CD4-positive, alpha-beta T cell treated with Interleukin-17A for 4 hours (primary cell): Measurements from ENCODE around the gene POLN.

ENCODE experiments used
- DNase-seq: peaks from one replicate; pipeline ENCODE4 v3.0.0-alpha.2; 2020; ENCODE audit warnings: mixed read lengths

POLN gene

DNA sequence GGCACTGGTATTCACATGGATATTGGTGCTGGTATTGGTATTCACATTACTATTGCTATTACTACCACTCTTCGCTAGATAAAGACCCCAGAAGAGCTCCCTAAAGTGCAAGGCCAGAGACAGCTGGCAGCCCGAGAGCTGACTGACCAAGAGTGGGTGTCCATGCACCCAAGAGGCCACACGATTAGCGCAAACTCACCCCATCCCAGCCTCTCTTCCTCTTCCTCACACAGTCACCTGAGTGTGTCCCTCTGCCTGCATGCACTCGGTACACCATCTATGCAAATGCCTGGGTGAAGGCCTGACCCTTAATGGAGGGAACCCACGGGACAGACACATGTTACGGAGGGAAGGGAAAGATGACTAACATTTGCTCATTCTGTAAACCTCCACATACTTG is 86.7 kb downstream of the POLN start:
- no peak for DNase-seq

DNA sequence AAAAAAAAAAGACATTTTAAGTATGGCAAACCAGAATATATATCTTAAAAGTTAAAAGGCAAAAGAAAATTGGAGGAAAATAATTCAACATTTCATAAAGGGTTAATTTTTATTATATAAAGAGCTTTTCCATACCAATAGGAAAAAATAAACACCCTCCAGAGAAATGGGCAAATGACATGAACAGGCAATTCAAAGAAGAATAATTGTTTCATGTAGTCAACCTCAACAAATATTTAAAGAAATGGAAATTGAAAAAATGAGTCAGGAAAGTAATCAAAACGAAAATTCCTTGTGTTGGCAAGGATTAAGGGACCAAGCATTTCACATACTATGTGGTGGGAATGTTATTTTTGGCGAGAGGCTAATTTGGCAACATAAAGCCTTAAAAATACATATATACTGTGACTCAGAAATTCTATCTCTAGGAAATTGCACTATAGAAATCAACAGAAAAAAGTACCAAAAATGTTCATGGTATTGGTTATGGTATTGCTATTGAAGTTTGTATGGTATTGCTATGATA is 87.6 kb downstream of the POLN start:
- no peak for DNase-seq

DNA sequence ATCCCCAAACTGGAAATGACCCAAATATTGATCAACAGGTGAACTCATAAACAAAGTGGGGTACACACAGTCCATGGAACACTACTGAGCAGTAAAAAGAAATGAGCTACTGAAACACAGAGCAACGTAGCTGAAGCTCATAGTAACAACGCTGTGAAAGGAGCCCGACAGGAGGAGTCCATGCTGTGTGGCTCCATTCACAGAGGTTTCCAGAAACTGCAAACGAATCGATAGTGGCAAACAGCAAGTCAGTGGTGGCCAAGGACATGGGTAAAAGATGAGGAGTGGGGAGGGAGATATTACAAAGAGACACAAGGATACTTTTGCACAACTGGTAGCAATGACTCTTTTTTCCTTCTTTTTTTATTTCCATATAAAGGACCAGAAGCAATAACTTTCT is 90.4 kb downstream of the POLN start:
- DNase-seq = no peak

DNA sequence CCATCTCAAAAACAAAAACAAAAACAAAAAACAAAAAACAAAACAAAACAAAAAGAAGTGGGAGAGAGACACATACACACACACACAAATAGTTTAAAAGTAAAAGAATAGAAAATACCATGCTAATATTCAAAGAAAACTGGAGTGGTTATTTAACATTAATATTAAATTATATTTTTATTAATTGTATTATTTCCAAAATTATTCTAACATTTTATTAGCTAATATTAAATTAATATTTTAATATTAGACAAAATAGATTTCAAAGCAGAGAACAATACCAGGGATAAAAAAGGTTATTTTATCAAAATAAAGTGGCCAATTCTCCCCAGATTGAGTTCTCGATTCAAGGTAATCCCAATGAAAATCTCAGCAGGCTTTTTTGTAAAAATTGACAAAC is 91.8 kb downstream of the POLN start:
- no peak for DNase-seq

DNA sequence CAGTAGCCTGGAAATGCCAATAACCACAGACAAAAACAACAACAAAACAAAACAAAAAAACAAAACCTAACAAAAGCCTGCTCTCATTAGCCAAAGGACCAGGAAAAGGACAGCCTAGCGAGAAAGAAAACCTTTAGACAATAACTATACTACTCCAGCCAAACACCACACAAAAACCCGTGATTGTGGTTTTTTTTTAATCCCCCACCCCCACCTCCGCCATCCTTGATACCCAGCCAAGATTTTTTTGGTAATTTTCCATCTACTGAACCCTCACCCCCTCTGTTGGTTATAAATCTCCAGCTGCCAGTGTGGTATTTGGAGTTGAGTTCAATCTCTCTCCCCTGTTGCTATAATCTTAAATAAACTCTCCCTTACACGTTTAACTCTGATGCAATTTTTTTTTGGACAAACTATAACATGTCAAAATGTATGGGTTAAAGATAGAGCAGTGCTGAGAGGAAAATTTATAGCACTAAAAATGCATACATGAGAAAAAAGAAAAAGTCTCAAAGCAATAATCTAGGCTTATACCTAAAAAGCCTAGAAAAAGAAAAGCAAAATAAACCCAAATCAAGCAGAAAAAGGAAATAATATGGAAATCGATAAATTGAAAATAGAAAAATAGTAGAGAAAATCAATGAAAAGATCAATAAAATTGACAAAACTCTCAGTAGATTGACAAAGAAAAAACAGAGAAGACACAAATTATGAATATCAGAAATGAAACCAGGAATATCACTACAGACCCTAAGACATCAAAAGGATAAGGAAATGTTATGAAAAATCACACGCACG is 99.1 kb downstream of the POLN start:
- no peak for DNase-seq

DNA sequence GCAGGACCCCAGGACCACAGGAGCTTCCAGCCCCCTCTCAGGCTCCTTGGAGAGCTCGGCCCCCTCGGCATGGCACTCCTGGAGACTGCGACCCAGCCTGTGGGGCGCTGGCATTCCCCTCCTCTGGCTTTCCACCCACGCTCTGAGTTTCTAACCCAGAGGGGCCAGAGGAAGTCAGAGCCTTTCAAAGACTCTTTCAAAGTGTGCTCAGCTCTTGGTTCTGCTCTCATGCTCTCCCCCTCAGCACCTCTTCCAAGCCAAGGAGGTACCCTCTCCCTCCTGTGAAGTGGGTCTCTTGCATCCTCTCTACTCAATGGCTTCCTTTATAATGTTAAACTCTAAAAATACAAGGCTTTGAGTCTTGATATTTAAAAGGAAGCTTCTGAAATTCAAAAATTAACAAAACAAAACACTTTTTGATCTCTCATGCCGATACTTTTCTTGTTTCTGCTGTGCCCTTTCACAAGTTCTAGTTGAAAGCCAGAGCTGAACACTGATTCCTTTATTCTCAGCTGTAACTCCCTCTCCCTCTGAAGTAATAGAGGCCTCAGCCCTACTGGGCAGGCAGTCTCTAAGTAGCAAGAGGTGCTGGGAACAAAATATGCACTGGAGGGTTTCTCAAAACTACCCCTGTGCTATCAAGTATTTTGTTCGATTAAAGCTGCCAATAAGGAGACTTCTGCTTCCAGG is 100.0 kb downstream of the POLN start:
- peak; percentile 5 for DNase-seq

DNA sequence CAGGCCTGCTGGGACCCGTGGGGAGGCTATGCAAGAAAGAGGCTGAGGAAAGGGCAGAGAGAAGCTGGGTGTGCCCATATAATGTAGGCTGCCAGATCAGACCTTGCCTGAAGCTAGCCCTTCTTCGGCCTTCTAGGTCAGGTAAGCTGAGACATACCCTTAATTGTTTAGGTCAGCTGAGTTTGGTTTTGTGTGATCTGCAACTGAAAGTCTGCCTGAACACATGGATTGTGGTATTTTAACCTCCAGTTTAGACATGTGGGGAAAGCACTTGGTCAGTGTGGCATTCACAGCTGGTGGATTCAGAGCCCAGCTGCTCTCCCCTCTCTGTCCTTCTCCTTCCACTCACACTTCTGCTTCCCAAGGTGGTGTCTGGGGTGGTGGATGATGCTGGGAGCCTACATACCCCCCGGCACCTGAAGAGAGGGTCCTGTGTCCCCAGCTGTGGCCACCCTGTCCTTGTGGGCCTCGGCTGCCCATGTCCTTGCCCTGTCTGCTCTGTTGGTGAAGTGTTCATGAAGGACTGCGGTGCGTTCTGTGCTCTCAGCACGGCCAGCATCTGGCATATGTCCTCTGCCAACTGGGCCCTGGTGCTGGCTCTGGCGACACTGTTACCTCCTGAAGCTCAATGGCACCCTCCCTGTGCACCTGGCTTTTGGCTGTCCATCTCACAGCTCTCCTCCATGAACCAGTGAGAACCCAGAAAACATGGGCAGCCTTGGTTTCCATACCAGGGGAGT is 100.7 kb downstream of the POLN start:
- no peak for DNase-seq

DNA sequence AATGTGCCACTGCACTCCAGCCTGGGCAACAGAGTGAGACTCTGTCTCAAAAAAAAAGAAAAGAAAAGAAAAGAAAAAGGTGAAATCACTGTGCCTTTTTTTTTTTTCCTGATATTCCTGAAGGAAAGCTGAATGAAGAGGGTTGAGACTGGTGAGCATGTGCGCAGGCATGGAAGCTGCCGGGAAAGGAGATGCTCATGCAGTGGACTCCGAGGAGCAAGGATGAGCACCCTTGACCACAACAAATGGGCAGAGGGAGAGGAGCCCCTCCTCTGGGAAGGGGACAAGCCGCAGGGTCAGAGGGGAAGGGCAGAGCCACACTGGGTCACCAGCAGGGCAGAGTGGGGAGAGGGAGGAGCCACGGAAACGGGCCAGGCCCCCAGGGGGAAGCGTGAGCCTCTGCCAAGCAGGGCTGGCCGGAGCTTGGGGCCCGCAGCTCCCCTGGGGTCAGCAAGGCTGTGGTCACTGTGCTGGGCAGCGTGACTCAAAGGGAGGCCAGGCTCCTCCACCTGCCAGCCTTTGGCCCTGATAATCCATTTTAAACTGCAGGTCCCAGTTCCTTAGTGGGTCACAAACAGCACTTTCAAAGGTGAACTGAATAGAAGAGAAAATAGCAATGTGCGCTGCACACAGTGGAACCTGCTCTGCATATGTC is 102.9 kb downstream of the POLN start:
- DNase-seq = no peak

DNA sequence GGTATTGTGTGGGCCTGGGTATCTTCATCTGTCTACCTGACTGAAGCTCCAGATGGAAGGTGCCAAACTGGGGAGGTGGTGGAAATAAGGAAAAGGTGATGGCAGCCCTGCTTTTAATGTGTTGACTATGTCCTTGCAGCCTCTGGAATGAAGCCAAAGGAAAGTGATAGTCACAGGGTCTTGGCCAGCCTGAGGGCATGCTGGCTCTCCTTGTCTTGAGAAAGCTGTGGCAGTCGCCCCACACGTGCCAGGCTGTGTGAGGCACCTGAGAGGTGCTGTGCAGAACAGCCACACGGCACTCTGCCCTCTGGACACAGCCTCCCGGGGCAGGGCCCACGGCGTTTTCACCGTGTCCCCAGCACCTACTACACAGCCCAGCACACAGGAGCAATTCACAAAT is 105.2 kb downstream of the POLN start:
- DNase-seq = no peak

DNA sequence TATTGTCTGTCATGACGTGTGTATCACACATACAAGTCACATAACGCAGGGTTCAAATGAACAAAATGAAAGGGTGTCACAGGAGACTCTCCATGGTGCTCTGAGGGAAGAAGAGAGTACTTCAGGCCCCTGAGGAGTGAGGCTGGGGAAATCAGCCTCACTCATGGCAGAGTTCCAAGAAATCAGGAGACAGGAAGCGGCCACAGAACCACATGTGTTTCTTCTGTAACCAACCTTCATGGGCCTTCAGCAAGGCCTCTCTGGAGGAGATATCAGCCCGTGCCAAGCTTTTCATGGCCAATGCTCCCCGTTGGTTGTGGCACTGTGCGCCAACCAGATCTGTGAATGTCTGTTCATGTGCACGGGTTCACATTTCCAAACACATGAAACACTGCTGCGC is 106.8 kb downstream of the POLN start:
- peak; percentile 37 for DNase-seq

DNA sequence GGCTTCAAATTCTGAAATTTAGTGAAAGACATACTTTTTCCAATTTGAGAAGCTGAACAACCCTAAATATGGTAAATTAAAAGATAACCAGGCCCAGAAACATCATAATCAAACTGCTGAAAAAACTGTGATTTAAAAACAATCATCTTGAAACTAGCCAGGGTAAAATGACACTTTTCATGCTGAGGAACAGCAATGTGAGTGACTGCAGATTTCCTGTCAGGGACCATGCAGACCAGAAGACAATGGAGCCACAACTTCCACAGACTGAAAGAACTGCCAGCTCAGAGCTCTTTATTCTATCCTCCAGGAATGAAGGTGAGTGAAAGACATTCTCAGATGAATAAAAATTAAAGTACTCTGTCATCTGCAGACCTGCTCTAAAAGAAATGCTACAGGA is 109.5 kb downstream of the POLN start:
- no peak for DNase-seq

DNA sequence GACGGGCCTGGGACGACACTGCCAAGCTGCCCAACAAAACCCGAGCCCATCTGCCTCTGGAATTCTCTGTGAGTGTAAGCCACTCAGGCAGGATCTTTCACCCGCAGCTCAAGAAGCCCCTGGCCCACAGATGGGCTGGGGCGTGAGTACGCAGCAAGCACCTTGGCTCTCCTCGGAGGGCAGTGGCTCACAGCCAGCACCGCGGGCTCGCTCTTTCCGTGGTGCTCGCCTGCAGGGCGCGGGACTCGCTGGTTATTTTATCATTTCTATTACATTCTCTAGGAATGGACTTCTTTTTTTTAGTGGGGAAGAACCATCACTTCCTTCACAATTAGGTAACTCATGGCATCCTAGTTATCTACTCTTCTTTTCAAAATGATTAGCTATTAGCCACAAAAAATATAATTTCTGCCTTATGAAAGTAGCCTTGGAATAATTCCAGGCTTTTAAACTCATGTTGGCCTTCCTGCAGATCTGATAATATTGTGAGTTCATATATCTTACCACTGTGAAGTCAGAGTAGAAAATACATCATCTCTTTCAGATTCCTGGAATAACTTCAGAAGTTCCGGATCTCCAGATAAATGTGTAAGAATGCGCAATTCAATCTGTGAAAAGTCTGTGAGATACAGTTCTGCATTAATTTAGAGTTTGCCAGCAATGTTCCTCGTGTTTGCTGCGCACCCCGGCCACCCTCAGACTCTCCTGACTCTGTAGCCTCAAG is 114.2 kb downstream of the POLN start:
- DNase-seq = no peak

DNA sequence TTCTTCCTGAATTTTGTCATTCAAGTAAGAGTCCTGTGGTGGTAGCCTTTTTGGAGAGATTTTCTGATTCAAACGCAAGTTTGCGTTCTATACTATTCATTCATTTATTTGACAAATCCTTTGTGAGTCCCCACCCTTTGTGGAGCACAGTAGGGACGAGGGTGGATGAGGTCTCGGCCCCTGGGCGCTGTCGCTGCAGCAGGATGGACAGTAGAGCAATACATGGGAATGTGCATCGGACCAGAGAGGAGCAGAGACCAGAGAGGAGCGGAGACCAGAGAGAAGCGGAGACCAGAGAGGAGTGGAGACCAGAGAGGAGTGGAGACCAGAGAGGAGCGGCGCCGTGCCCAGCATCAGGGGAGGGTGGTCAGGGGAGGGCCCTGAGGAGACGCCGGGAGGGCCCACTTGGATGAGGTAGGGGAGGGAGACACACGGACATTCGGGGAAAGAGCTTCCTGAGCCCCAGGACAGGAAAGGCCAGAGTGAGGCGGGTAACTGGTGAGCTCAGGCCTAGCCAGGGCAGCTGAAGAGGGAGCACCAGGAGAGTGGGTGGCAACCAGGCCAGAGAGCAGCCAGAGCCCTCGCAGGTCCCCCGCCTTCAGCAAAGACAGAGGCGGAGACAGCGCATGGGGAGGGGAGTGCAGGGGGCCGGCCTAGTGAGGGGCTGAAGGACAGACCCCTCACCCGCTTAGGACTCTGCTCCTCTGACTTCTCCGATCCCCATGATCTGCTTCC is 115.4 kb downstream of the POLN start:
- no peak for DNase-seq

DNA sequence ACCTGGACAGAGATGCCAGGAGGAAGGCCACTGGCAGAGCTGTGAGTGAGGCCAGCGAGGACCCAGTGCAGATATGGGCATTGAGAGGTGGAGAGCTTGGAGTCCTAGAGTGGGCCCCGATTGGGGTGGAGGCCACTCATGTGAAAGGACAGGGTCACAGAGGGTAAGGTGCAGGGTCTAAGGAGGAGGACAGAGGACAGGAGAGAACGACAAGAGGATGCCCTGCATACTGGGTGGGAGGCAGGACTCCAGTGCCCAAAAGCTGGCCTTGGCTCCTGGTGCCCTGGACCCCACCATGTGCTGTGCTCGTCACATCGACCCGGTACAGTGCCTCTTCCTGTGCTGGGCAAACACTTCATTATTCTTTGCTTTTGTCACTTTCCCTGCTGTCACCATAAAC is 116.1 kb downstream of the POLN start:
- DNase-seq = no peak

DNA sequence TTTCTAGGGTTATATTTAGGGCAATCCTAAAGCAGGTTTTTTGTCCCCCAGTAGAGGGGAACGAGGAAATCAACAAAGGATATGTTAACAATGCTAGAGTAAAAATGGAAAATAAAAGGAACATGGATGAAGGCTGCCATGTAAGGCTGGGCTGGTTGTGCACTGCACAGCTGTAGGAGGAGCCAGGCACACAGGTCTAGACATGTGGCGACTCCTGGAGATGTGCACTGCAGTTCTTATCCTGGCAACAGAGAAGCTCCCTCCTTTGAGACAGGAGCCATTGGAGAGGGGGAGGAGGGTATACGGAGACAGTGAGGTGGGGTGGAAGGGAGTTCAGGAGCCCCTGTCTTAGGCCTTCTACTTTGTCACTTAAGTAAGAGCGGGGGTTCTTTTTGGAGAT is 116.9 kb downstream of the POLN start:
- no peak for DNase-seq

DNA sequence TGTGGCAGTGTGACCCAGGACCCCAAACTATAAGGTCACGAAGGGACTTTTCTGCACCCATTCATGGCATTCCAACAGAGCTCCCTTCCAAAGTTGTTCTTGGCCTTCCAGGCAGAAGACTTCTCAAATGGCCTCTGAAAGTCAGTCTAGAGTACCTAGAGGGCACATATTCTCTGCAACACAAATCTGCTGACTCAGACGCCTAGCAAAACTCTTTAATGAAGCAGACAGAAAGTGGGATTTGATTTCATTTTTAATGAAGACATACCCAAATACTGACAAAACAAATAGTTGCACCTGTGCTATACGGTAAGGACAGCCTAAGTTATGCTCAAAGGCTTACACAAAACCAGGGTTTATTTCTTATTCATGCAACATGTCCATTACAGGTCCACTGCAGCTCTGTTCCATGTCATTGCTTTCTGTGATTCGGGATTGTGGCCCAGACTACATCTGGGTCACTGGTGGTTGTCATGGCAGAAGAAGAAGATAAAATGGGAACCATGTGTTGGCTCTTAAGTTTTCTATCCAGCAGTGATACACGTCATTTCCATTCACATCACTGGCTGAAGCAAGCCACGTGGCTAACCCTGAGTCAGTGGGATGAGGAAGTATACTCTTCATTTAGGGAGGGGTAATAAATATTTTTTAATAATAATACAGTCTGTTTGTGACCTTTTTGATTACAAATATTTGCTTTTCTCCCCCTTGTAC is 125.1 kb downstream of the POLN start:
- DNase-seq = no peak

DNA sequence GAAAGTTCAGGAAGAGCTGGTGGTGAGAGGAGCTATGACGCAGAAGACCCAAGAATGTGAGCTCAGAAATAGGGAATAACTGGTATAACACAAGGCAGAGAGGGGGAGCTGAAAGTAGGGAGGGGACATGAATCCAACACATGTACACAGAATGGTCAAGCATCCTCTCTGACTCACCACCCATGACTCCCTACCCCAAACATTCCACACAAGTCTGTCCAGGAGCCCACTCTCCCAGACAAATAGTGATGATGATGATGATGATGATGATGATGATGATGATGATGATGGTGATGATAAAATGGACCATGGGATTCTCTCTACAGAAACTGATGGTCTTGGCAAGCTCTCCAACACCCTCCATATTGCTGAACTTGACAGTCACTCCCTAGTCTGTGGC is 136.4 kb downstream of the POLN start:
- no peak for DNase-seq

DNA sequence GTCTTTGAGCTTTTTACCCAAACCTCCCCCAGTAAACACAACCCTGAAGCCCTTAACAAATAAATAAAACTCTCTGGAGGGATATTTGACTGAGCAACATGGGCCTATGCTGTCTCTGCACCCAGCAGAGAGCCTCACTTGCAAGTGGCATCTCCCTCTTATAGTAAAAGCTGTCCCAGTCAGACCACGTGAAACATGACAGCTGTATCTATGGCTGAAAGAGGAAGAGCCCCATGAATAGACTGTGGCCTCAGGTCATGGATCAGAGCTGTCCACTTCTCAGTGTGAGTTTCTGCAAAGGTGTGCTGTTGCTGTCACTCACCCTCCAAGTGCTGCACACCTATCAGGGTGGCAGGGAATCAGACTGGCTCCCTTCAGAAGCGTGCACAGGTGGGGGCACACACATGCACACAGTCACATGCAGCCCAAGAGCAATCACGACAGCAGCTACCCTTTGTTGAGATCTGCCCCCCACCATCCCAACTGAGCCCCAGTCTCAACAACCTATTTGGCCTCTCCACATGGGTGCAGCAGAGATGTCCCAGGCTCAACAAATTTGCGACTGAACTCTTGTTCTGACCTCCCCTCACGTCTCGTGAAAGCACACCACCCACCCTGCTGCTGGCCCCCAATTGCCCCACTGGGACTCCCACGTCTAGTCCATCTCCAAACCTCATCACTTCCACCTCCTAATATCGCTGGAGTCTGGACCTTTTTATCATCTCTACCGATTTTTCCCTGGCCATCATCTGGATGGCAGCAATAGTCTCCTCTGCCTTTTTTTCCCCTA is 137.2 kb downstream of the POLN start:
- no peak for DNase-seq

DNA sequence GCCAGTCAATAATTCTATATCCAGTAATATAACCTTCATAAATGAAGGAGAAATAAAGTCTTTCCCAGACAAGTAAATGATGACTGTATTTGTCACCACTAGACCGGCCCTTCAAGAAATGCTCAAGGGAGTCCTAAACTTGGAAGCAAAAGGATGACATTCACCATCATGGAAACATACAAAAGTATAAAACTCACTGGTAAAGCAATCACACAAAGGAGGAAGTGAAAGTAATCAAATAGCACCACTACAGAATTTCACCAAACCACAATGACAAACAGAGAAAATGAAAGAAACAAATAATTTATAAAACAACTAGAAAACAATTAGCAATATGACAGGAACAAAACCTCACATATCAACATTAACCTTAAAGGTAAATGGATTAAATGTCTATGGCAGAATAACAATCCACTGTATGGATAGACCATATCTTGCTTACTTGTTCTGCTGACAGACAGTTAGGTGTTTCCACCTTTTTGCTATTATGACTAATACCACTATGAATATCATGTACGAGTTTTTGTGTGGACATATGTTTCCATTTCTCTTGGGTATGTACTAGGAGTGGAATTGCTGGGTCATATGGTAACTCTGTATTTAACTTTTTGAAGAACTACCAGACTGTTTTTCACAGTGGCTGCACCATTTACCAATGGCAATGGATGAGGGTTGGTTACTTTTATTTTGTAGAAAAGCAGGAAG is 137.9 kb downstream of the POLN start:
- no peak for DNase-seq
